ENCODE measurements around the gene IL12A. TPM values are rescaled to one million over a fixed set of nuclear protein-coding genes. Genes with fewer than 3 reads are reported as not detected.

Gene IL12A
- total RNA-seq, 1 donor from 2014 or later: 0.26 TPM

GRCh38 chr3:160009525-160009924, 20.9 kb downstream of the IL12A start:
- H3K4me3 ChIP-seq (ENCODE audit: low read depth, low read length): no peak overlapping the region
- FAIRE-seq (no peak), DNase-seq (ENCODE audit: low read depth) (no peak)
- no peaks in the 10 kb centered on the region for H3K36me3 ChIP-seq (ENCODE audit: control insufficient read depth, insufficient read depth, low read length)
- no peaks in the 10 kb centered on the region for H3K27me3 ChIP-seq (ENCODE audit: control insufficient read depth, insufficient read depth, low read length)
- TF ChIP-seq CTCF (IDR thresholded peaks at IDR 0.05; ENCODE audit: insufficient read depth, low read length, severe bottlenecking): no peak

- FAIRE-seq: no peak
- TF ChIP-seq CTCF (IDR thresholded peaks at IDR 0.05; ENCODE audit: insufficient read depth, low read length, severe bottlenecking): no peak
- H3K27me3 ChIP-seq (ENCODE audit: control insufficient read depth, insufficient read depth, low read length): no peaks in the 10 kb centered on the region
- DNase-seq (ENCODE audit: low read depth): no peak
- H3K4me3 ChIP-seq (ENCODE audit: low read depth, low read length): no peak overlapping the region
- no peaks in the 10 kb centered on the region for H3K36me3 ChIP-seq (ENCODE audit: control insufficient read depth, insufficient read depth, low read length)
Measured at GRCh38 chr3:160010578-160010977, 21.9 kb downstream of the IL12A start.

GRCh38 chr3:160012108-160012507, 23.5 kb downstream of the IL12A start:
- H3K36me3 ChIP-seq (ENCODE audit: control insufficient read depth, insufficient read depth, low read length): no peaks in the 10 kb centered on the region
- FAIRE-seq: no peak
- TF ChIP-seq CTCF (IDR thresholded peaks at IDR 0.05; ENCODE audit: insufficient read depth, low read length, severe bottlenecking): no peak

GRCh38 chr3:160016972-160017371, 28.3 kb downstream of the IL12A start:
- Histone ChIP-seq H3K4me3 (ENCODE audit: low read depth, low read length) (no peak overlapping the region), H3K27me3 (ENCODE audit: control insufficient read depth, insufficient read depth, low read length) (peaks cover 6% of the 10 kb centered on the region), H3K36me3 (ENCODE audit: control insufficient read depth, insufficient read depth, low read length) (no peaks in the 10 kb centered on the region)
- FAIRE-seq (no peak), DNase-seq (ENCODE audit: low read depth) (peak; percentile 12)
- TF ChIP-seq CTCF (IDR thresholded peaks at IDR 0.05; ENCODE audit: insufficient read depth, low read length, severe bottlenecking): no peak

More at GRCh38 chr3:160012108-160012507, 23.5 kb downstream of the IL12A start:
- no peak overlapping the region for H3K4me3 ChIP-seq (ENCODE audit: low read depth, low read length)
- DNase-seq (ENCODE audit: low read depth): no peak
- H3K27me3 ChIP-seq (ENCODE audit: control insufficient read depth, insufficient read depth, low read length): no peaks in the 10 kb centered on the region

- Histone ChIP-seq H3K4me3 (ENCODE audit: low read depth, low read length) (no peak overlapping the region), H3K36me3 (ENCODE audit: control insufficient read depth, insufficient read depth, low read length) (no peaks in the 10 kb centered on the region), H3K27me3 (ENCODE audit: control insufficient read depth, insufficient read depth, low read length) (peaks cover 6% of the 10 kb centered on the region)
- TF ChIP-seq CTCF (IDR thresholded peaks at IDR 0.05; ENCODE audit: insufficient read depth, low read length, severe bottlenecking): no peak
- no peak for FAIRE-seq
- no peak for DNase-seq (ENCODE audit: low read depth)
Measured at GRCh38 chr3:160018959-160019358, 30.3 kb downstream of the IL12A start.

GRCh38 chr3:160020057-160020711, 31.5 kb downstream of the IL12A start:
- TF ChIP-seq CTCF (IDR thresholded peaks at IDR 0.05; ENCODE audit: insufficient read depth, low read length, severe bottlenecking): no peak

More at GRCh38 chr3:160020057-160020711, 31.5 kb downstream of the IL12A start:
- FAIRE-seq (no peak), DNase-seq (ENCODE audit: low read depth) (no peak)
- H3K27me3 ChIP-seq (ENCODE audit: control insufficient read depth, insufficient read depth, low read length): peaks cover 6% of the 10 kb centered on the region
- H3K36me3 ChIP-seq (ENCODE audit: control insufficient read depth, insufficient read depth, low read length): no peaks in the 10 kb centered on the region
- H3K4me3 ChIP-seq (ENCODE audit: low read depth, low read length): no peak overlapping the region

All from bronchial epithelial cell (primary cell).